Measurements from ENCODE around the gene PCSK1. TPM values are rescaled to one million over a fixed set of nuclear protein-coding genes. Genes with fewer than 3 reads are reported as not detected.

The PCSK1 gene
- total RNA-seq, 1 donor = 0.45 TPM

DNA sequence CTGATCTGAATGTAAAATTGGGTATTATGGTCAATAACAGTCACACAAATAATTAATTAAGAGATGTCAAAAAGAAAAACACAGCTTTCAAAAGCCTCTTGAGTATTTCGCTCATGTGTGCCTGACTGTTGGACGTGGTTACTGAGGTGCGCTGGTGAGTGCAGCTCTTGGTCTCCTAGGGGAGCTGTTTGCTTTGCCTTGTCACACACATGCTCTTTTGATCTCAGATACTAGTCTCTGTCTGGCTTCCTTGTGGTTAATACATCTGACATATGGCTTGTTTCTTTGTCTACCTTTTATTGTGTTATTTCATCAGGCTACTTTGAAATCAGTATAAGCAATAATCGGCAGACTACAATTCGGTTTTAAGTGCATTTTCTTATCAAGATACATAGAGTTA lies 51.5 kb downstream of the PCSK1 start:
- TF ChIP-seq, protein P1, sequence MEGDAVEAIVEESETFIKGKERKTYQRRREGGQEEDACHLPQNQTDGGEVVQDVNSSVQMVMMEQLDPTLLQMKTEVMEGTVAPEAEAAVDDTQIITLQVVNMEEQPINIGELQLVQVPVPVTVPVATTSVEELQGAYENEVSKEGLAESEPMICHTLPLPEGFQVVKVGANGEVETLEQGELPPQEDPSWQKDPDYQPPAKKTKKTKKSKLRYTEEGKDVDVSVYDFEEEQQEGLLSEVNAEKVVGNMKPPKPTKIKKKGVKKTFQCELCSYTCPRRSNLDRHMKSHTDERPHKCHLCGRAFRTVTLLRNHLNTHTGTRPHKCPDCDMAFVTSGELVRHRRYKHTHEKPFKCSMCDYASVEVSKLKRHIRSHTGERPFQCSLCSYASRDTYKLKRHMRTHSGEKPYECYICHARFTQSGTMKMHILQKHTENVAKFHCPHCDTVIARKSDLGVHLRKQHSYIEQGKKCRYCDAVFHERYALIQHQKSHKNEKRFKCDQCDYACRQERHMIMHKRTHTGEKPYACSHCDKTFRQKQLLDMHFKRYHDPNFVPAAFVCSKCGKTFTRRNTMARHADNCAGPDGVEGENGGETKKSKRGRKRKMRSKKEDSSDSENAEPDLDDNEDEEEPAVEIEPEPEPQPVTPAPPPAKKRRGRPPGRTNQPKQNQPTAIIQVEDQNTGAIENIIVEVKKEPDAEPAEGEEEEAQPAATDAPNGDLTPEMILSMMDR (IDR thresholded peaks at IDR 0.05; ENCODE audit: insufficient read depth, low read length) = no peak
- H3K4me3 ChIP-seq (ENCODE audit: low read depth, low read length) = no peak overlapping the region
- no peak for DNase-seq (ENCODE audit: low read depth)

DNA sequence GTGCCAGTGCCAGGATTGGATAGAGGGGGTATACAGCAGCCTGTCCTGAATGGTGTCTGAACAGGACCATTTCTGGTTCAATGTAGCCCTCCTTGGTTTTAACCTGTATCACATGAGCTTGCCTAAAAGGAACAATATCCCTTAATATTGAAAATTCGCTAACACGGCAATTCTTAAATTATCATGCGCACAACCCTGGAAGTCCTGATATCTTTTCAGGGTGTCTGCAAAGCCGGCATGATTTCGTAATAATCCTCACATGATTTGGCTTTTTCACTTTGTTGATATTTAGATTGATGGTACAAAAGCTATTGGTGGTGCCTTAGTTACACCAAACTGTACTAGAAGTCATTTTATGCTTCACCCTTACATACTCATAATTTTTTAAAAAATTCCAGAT lies 53.2 kb downstream of the PCSK1 start:
- TF ChIP-seq, protein P1 (IDR thresholded peaks at IDR 0.05; ENCODE audit: insufficient read depth, low read length) = no peak
- H3K4me3 ChIP-seq (ENCODE audit: low read depth, low read length) = no peak overlapping the region
- no peak for DNase-seq (ENCODE audit: low read depth)

GRCh38 chr5:96377597-96377996 lies 55.5 kb downstream of the PCSK1 start:
- TF ChIP-seq, protein P1 (IDR thresholded peaks at IDR 0.05; ENCODE audit: insufficient read depth, low read length) = no peak
- DNase-seq (ENCODE audit: low read depth) = no peak
- no peak overlapping the region for H3K4me3 ChIP-seq (ENCODE audit: low read depth, low read length)

GRCh38 chr5:96377167-96377566 lies 55.9 kb downstream of the PCSK1 start:
- DNase-seq (ENCODE audit: low read depth) = peak; percentile 4
- TF ChIP-seq, protein P1 (IDR thresholded peaks at IDR 0.05; ENCODE audit: insufficient read depth, low read length) = no peak
- no peak overlapping the region for H3K4me3 ChIP-seq (ENCODE audit: low read depth, low read length)

GRCh38 chr5:96374653-96375052 lies 58.4 kb downstream of the PCSK1 start:
- TF ChIP-seq, protein P1 (IDR thresholded peaks at IDR 0.05; ENCODE audit: insufficient read depth, low read length) = no peak
- no peak for DNase-seq (ENCODE audit: low read depth)
- H3K4me3 ChIP-seq (ENCODE audit: low read depth, low read length) = no peak overlapping the region

DNA sequence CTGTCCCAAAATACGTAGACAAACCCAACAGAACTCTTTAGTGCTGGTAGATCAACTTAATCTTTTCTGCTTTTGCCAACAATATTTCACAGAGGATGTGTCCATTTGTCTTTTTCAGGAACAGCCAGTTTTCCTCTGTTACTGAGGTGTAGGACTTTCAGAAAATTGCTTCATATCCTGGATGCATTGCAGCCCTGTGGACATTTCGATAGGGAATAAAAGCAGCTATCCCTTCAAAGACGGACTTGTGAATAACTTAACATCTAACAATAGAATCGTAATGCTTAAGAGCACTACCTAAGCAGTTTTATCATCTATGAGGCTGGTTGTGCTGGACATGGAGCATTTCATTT lies 59.7 kb downstream of the PCSK1 start:
- H3K4me3 ChIP-seq (ENCODE audit: low read depth, low read length) = no peak overlapping the region
- TF ChIP-seq, protein P1 (IDR thresholded peaks at IDR 0.05; ENCODE audit: insufficient read depth, low read length) = no peak
- no peak for DNase-seq (ENCODE audit: low read depth)

DNA sequence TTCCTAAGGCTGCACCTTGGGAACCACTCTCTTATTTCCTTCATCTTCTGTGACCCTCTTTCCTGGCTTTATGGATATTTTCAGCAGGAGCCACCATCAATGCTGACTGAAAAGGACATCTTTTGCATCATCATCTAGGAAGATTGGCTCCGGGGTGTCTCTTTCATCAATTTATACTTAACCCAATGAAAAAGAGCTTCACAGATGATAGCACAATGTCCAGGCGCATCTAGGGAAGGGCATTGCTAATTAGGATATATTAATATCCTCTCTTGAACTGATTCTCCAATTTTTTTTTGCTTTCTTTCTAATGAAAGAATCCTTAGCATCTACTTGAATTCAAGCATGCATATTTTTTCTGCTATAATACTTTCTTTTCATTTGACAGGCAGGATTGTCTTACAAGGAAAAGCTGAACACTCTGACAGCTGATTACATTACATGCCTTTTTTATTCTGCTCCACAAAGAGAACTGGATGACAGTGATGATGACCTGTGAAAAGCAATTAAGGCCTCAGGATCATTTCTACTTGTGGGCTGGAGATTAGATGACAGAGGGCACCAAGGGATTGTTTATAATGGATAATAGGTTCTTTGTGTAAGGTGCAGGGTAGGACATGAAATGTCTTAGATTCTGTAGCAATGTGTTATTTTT lies 60.2 kb downstream of the PCSK1 start:
- H3K4me3 ChIP-seq (ENCODE audit: low read depth, low read length) = no peak overlapping the region
- TF ChIP-seq, protein P1 (IDR thresholded peaks at IDR 0.05; ENCODE audit: insufficient read depth, low read length) = no peak
- DNase-seq (ENCODE audit: low read depth) = no peak
